Measurements from ENCODE around the gene ERN2.
"Not testable (repeated sequence)": the region's sequence is repeated elsewhere in the genome, so short reads cannot be mapped to it uniquely, and the experiment has no call there.

ERN2 gene

GRCh38 chr16:23712976-23713375 is at the start of gene ERN2:
TSS of gene ERN2 (minus strand) at chr16:23713222. CDS start at chr16:23713187, 35 bp downstream.
- DNase-seq = no peak

GRCh38 chr16:23757937-23758619 is 45.1 kb upstream of the ERN2 start:
- DNase-seq = no peak

- no peak for DNase-seq
These were observed 44.1 kb upstream of the ERN2 start for GRCh38 chr16:23757116-23757515.

- no peak for DNase-seq
These were observed 42.4 kb upstream of the ERN2 start for GRCh38 chr16:23755484-23755809.

- no peak for DNase-seq
These were observed 41.8 kb upstream of the ERN2 start, which contains the start of gene CHP2 for GRCh38 chr16:23754594-23755483. TSS of gene CHP2 (plus strand) at chr16:23755026. CDS start at chr16:23755050, 24 bp downstream.

GRCh38 chr16:23753908-23754593 is 41.0 kb upstream of the ERN2 start:
- DNase-seq = no peak

GRCh38 chr16:23751053-23751452 is 38.0 kb upstream of the ERN2 start:
- DNase-seq = not testable (repeated sequence)

- DNase-seq = no peak
These were observed 35.6 kb upstream of the ERN2 start for GRCh38 chr16:23748630-23749029.

GRCh38 chr16:23745263-23745662 is 32.2 kb upstream of the ERN2 start:
- DNase-seq = no peak

GRCh38 chr16:23742766-23743165 is 29.7 kb upstream of the ERN2 start:
- no peak for DNase-seq

GRCh38 chr16:23741675-23742303 is 28.8 kb upstream of the ERN2 start:
- DNase-seq = no peak

- no peak for DNase-seq
These were observed 26.5 kb upstream of the ERN2 start for GRCh38 chr16:23739516-23739915.

- not testable (repeated sequence) for DNase-seq
These were observed 24.5 kb upstream of the ERN2 start for GRCh38 chr16:23737423-23738028.

- no peak for DNase-seq
These were observed 21.3 kb upstream of the ERN2 start for GRCh38 chr16:23734176-23734893.

GRCh38 chr16:23729503-23730424 is 16.7 kb upstream of the ERN2 start:
- DNase-seq = no peak

- no peak for DNase-seq
These were observed 15.1 kb upstream of the ERN2 start for GRCh38 chr16:23728112-23728477.

GRCh38 chr16:23726710-23727109 is 13.7 kb upstream of the ERN2 start:
- DNase-seq = no peak

GRCh38 chr16:23724785-23725131 is 11.7 kb upstream of the ERN2 start:
- DNase-seq = no peak

- no peak for DNase-seq
These were observed 11.2 kb upstream of the ERN2 start for GRCh38 chr16:23724096-23724784.

GRCh38 chr16:23722613-23723240 is 9.7 kb upstream of the ERN2 start:
- DNase-seq = not testable (repeated sequence)

Data from suppressor macrophage treated with lipopolysaccharide for 4 hours (primary cell).